SH-SY5Y (cell line): ENCODE data around the gene MTNR1A.

Experiments used
- GATA2 ChIP-seq: IDR thresholded peaks from 2 replicates; pipeline ENCODE4 v1.6.1; 2011; ENCODE audit warnings: mild to moderate bottlenecking, low read depth, low read length
- GATA3 ChIP-seq: IDR thresholded peaks from 2 replicates; pipeline ENCODE4 v1.6.1; 2011; ENCODE audit warnings: low read depth, mild to moderate bottlenecking, low read length, moderate library complexity

DNA sequence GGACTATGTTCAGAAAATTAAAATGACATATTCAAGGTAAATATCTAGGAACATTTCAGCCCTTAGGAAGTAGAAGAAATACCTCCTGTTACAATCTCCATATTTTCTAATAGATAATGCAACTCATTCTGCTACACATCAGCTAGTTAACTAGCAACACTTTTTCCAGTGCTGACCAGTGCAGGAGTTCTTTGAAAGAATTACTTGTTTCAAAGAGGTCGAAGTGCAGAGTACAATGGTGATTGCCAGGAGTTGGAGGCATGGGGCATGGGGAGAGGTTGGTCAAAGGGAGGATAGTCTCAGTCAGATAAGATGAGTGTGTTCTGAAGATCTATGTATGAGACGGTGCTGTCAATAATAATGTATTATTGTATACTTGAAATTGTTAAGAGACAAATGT lies 53.1 kb downstream of the MTNR1A start:
- TF ChIP-seq GATA2, result no peak
- TF ChIP-seq GATA3, result no peak
